Esophagus mucosa (tissue), 1 donor: ENCODE results near the gene DLX5. TPM values are rescaled to one million over a fixed set of nuclear protein-coding genes. Genes with fewer than 3 reads are reported as not detected.
A peak's percentile ranks its signal among the peaks of the same experiment; 100 is the strongest.

Source experiments
- ATAC-seq: fragments of 200-7000 bp; cut with Tn5 transposase; one replicate; pipeline ENCODE4 v1.9.1; 2020
- total RNA-seq: library from RNA; stranded (reverse); gene quantifications from one replicate; pipeline ENCODE4 v1.2.4, GENCODE V29; 2023
- donor health status: DM: yes; HTN: yes; CAD: no.

The DLX5 gene
- total RNA-seq, 1 donor from 2014 or later = 3.5 TPM

- ATAC-seq = no peak
Observed at GRCh38 chr7:97018126-97018601, 6.5 kb downstream of the DLX5 start.

DNA sequence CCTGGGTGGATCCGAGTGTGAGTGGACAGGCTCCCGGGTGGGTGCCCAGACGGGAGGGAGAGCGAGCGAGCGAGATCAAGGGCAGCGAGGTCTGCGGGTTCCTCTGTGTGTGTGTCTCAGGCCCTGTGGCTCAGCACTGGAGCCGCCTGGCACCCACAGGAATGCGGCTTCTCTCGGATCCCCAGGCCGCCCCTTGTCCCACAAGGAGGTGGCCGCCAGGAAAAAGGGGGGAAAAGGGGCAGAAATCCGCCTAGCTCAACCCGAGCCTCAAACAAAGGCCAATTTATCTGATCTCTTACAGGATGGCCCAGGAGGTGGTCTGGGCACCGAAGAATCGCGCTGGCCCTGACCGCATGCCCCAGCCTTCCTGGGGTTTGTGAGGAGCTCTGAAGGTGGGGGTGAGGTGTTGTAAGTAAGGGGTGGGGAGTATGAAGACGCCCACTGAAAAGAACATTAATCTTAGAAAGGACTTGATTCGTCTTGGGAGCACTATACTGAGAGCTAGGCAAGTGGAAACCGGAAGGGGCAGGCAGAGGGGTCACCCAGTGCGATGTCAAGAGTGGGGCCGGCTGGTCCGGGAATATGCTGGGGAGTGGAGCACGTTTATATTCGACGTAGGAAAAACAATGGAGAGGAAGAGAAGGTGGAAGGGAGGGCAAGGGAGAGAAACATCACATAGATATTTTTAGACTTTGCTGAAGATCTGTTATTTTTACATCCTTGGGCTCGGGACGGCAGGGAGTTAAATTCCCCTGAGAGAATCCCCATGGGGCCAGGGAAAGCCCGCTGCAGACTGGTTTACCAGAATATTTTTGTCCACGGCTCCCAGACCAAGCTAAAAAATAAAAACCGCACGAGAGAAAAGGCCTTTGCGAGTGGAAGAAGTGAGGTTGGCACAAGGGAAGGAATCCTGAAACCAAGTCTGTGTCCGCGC lies 7.2 kb downstream of the DLX5 start:
- no peak for ATAC-seq

DNA sequence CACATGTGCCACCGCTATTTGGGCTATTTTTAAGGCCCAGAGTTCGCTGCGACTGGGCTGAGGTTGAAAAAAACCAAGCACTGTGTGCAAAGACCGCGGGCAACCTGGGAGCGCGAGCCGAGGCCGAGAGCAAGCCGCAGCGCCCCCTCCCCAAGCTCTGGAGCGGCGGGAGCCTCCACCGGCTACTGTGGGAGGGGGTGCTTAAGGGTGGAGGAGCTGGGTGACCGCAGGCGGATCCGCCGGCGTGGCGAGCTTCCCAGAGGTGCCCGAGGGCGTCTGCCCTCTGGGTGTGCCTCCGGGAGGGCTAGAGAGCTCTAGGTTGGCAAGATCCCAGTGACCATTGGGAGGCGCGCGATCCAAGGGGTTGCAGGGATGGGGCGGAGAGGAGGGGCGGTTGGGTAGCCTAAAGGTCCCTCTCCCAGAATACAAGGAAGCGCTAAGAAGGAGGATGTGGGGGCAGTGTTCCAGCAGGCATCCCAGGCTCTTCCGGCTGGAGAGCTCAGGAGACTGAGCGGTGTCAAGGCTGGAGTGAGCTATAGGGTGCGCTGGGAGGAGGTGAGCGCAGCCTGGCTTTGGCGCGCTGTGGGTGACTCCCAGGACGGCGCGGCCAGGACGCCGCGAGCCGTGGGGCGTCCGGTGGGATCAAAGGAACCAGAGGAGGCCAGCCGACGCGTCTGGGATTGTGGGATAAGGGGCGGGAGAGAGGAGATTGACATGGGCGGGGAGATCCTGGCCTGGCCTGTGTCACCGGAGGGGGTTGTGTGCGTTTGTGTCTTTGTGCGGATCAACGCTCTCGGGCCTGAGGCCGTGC lies 8.0 kb downstream of the DLX5 start:
- peak; percentile 68 for ATAC-seq

DNA sequence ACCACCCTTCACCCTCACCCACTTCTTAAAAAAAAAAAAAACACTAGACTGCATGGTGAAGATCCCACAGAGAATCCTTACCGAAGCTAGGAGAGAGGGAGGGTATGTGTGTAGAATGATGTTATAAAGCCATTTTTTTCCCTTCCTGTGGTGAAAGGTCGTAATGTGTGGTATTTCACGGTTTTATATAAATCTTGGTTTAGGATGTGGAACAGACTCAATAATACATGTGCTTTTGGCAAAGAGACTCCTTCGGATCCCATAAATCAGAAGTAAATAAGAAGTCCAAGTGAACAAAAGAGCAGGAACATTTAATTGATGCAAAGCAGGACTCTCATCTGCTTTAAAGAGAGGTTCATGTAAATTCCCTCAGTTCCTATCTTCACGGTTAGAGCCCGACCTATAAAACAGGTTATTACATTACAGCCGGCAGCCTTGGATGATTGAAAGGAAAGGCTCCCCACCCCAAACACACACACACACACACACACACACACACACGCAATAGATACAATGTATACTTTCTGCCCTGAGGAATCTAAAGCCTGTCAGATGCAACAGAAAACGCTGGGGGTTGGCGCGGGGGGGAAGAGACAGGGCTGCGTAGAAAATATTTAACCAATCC lies 8.8 kb downstream of the DLX5 start:
- ATAC-seq = no peak

- no peak for ATAC-seq
Observed at GRCh38 chr7:97015279-97015678, 9.4 kb downstream of the DLX5 start.

- ATAC-seq = no peak
Observed at GRCh38 chr7:97014145-97014750, 10.4 kb downstream of the DLX5 start.

GRCh38 chr7:97013845-97014134 lies 10.8 kb downstream of the DLX5 start:
- ATAC-seq = no peak

GRCh38 chr7:97013134-97013844 lies 11.3 kb downstream of the DLX5 start:
- no peak for ATAC-seq

- ATAC-seq = no peak
Observed at GRCh38 chr7:97012365-97013133, 12.1 kb downstream of the DLX5 start.

DNA sequence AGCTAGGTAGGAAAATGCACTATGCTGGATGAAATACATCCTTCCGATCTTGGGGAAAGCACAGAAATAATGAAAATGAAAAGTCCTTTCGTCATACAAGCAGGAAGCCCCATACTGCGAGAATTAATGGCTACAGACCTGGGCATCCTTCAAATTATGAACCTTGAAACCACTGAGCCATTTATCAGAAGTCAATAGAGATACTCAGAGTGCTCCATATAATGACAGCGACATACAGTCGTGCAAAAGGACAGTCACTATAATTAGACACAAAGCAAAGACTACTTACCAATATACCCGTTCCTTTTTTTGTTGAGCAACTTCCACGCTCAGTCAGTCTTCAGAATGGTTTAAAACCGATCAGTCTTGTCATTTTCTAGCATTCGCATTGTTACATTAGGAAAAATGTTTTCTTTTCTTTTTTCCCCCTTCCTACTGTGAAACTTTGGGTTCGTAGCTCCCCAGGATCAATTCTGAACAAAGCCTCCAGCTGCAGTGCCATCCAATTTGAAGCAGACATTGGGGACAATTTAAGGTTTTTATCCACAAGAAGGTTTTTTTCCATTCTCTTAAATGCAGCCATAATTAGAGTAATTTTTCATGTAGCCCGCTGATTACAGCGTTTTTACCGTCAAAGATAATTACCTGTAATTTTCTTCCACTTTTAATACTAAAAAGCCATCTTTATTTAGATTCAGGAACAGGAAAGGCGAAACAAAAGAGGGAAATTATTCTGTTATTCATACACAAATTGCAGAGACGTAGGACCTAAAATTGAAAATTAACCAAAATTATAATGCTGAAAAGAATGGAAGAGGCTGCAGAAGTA lies 12.9 kb downstream of the DLX5 start:
- ATAC-seq = no peak

- no peak for ATAC-seq
Observed at GRCh38 chr7:97011104-97011503, 13.5 kb downstream of the DLX5 start.

- no peak for ATAC-seq
Observed at GRCh38 chr7:97009753-97010732, 14.6 kb downstream of the DLX5 start.

GRCh38 chr7:97008275-97008917 lies 16.2 kb downstream of the DLX5 start:
- no peak for ATAC-seq

DNA sequence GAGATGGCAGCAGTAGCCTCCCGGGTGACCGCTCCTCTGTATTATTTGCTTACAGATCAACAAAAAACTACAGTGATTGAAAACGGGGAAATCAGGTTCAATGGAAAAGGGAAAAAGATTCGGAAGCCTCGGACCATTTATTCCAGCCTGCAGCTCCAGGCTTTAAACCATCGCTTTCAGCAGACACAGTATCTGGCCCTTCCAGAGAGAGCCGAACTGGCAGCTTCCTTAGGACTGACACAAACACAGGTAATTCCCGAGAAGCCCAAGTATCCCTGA lies 17.1 kb downstream of the DLX5 start:
- ATAC-seq = no peak

DNA sequence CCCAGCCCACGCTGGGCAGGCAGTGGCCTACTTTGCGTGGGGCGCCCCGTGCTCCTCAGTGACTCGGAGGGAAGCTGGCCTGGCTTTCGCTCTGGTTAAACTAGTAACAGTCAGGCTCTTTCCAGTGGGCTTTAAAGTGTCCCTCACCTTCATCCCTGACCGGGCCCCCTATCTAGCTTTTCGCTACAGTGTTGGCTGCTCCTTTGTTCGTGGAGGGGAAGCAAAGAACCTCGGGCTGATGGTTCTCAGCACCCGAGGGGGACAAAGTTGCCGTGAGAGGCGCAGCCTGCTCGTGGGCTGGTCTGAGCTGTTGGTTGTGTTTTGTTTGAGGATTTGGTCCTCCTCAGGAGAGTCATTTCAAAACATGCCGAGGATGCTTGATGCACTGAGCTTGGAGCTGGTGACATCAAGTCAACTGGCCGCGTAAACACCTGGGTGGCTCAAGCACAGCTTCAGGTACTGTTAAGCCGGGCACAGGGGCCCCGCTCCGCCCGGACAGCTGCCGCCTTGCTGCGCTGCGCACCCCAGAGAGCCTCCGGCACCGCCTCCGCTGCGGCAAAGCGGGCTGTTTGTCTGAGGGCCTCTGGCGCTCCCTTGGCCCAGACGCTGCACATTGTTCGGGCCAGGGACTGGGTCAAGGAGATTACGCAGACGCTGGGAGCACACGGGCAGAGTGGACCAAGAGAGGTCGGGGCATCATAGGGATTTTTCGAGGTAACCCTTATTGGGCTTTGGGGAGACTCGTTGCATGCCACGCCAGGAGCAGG lies 17.6 kb downstream of the DLX5 start:
- ATAC-seq = no peak

DNA sequence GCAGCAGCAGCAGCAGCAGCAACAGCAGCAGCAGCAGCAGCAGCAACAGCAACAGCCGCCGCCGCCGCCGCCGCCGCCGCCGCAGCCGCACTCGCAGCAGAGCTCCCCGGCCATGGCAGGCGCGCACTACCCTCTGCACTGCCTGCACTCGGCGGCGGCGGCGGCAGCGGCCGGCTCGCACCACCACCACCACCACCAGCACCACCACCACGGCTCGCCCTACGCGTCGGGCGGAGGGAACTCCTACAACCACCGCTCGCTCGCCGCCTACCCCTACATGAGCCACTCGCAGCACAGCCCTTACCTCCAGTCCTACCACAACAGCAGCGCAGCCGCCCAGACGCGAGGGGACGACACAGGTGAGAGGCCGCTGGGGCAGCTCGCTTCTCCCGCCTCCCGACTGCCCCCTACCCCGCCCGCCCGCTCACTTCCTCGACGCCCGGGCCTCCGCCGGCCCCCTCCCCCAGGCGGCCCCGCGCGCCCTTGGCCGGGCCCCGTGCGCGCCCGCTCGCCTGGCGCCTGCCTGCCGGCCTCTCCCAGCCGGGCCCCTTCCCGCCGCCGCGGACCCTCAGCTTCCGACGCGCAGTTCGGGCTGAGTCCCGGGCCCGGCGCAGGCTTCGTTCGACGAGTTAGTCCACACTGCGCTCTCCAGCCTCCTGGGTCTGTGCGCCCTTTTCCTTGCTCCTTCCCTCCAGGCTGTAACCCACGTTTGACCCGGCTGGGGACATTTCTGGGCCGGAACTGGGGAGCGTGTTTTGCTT lies 18.4 kb downstream of the DLX5 start:
- peak; percentile 72 for ATAC-seq
